ENCODE results near the gene GLYATL1.

The GLYATL1 gene

GRCh38 chr11:58939277-58939676 lies at the start of gene GLYATL1:
TSS of gene GLYATL1 (plus strand) at chr11:58939488. CDS start at chr11:58947088, 7,600 bp downstream.
- no peak for DNase-seq (ENCODE audit: low read depth in 2 of 3, low spot score in 2 of 3)

GRCh38 chr11:58893899-58894298 lies 45.4 kb upstream of the GLYATL1 start:
- no peak for DNase-seq (ENCODE audit: low read depth in 2 of 3, low spot score in 2 of 3)

- no peak for DNase-seq (ENCODE audit: low read depth in 2 of 3, low spot score in 2 of 3)
Observed at GRCh38 chr11:58898106-58898505, 41.2 kb upstream of the GLYATL1 start.

GRCh38 chr11:58900479-58901420 lies 38.5 kb upstream of the GLYATL1 start:
- DNase-seq (ENCODE audit: low read depth in 2 of 3, low spot score in 2 of 3): peak in 2 of 3 experiments; percentile 4 to 11

GRCh38 chr11:58902881-58903280 lies 36.4 kb upstream of the GLYATL1 start:
- no peak for DNase-seq (ENCODE audit: low read depth in 2 of 3, low spot score in 2 of 3)

- DNase-seq (ENCODE audit: low read depth in 2 of 3, low spot score in 2 of 3): no peak
Observed at GRCh38 chr11:58905011-58905720, 34.1 kb upstream of the GLYATL1 start.

- DNase-seq (ENCODE audit: low read depth in 2 of 3, low spot score in 2 of 3): no peak
Observed at GRCh38 chr11:58905721-58906547, 33.4 kb upstream of the GLYATL1 start.

- DNase-seq (ENCODE audit: low read depth in 2 of 3, low spot score in 2 of 3): no peak
Observed at GRCh38 chr11:58907780-58908179, 31.5 kb upstream of the GLYATL1 start.

GRCh38 chr11:58912124-58912523 lies 27.2 kb upstream of the GLYATL1 start:
- DNase-seq (ENCODE audit: low read depth in 2 of 3, low spot score in 2 of 3): no peak

GRCh38 chr11:58913685-58914084 lies 25.6 kb upstream of the GLYATL1 start:
- DNase-seq (ENCODE audit: low read depth in 2 of 3, low spot score in 2 of 3): no peak

- no peak for DNase-seq (ENCODE audit: low read depth in 2 of 3, low spot score in 2 of 3)
Observed at GRCh38 chr11:58914821-58915543, 24.3 kb upstream of the GLYATL1 start.

GRCh38 chr11:58916637-58917036 lies 22.7 kb upstream of the GLYATL1 start:
- DNase-seq (ENCODE audit: low read depth in 2 of 3, low spot score in 2 of 3): no peak

- DNase-seq (ENCODE audit: low read depth in 2 of 3, low spot score in 2 of 3): no peak
Observed at GRCh38 chr11:58917159-58917783, 22.0 kb upstream of the GLYATL1 start.

GRCh38 chr11:58919561-58919960 lies 19.7 kb upstream of the GLYATL1 start:
- DNase-seq (ENCODE audit: low read depth in 2 of 3, low spot score in 2 of 3): no peak

- DNase-seq (ENCODE audit: low read depth in 2 of 3, low spot score in 2 of 3): no peak
Observed at GRCh38 chr11:58919980-58920379, 19.3 kb upstream of the GLYATL1 start.

GRCh38 chr11:58921778-58922390 lies 17.4 kb upstream of the GLYATL1 start:
- DNase-seq (ENCODE audit: low read depth in 2 of 3, low spot score in 2 of 3): no peak

- no peak for DNase-seq (ENCODE audit: low read depth in 2 of 3, low spot score in 2 of 3)
Observed at GRCh38 chr11:58922479-58922878, 16.8 kb upstream of the GLYATL1 start.

GRCh38 chr11:58923300-58923788 lies 15.9 kb upstream of the GLYATL1 start:
- no peak for DNase-seq (ENCODE audit: low read depth in 2 of 3, low spot score in 2 of 3)

- no peak for DNase-seq (ENCODE audit: low read depth in 2 of 3, low spot score in 2 of 3)
Observed at GRCh38 chr11:58924230-58924629, 15.1 kb upstream of the GLYATL1 start.

GRCh38 chr11:58926251-58926650 lies 13.0 kb upstream of the GLYATL1 start:
- DNase-seq (ENCODE audit: low read depth in 2 of 3, low spot score in 2 of 3): no peak

All from activated CD8-positive, alpha-beta memory T cell treated with anti-CD3 and anti-CD28 coated beads for 48 hours (primary cell).